GM12878 (cell line): ENCODE measurements around the gene SIPA1. TPM values are rescaled to one million over a fixed set of nuclear protein-coding genes. Genes with fewer than 3 reads are reported as not detected.

Experiments
- ATAC-seq: fragments of 200-7000 bp; cut with Tn5 transposase; 3 replicates; pipeline ENCODE4 v1.9.1; 2020; ENCODE audit warnings: mild to moderate bottlenecking, moderate library complexity
- BruUV-seq: library from RNA; stranded (reverse); fragments of 400-500 nt; replicated peaks from 2 replicates; lab custom pipeline; 2021; lab: Mats Ljungman, UMichigan
- CTCF ChIA-PET: fragments of 300-600 bp; sonication (Branson Sonifier 250); formaldehyde crosslinking; extraction: SDS; loops from one replicate; lab custom pipeline; 2021; ENCODE audit warnings: inconsistent platforms; lab: Yijun Ruan, JAX
- POLR2A ChIA-PET: fragments of 350-600 bp; formaldehyde crosslinking; extraction: SDS; loops from one replicate; lab custom pipeline; 2021; ENCODE audit warnings: inconsistent platforms; lab: Charles Lee
- RAD21 ChIA-PET: fragments of 300-600 bp; sonication (Branson Sonifier 250); formaldehyde crosslinking; loops from one replicate; lab custom pipeline; 2023; ENCODE audit warnings: antibody characterized with exemption; ENCODE audit not compliant: unreplicated experiment; lab: Charles Lee
- SMC1A ChIA-PET: fragments of 300-600 bp; sonication (Branson Sonifier 250); formaldehyde crosslinking; loops from one replicate; lab custom pipeline; 2023; ENCODE audit not compliant: unreplicated experiment, uncharacterized antibody; lab: Charles Lee
- DNase-seq: peaks from one replicate; pipeline ENCODE4 v3.0.0-alpha.2; 2011; ENCODE audit warnings: low read depth, low spot score
- FAIRE-seq: peaks from 3 replicates; lab custom pipeline; 2011; peaks lifted over from hg19 to GRCh38; lab: Jason Lieb, UNC
- H2AFZ ChIP-seq: 2 replicates; pipeline ENCODE4 v1.6.0; 2011; ENCODE audit warnings: low read depth, low read length, control low read depth; ENCODE audit not compliant: control insufficient read depth
- H3K27ac ChIP-seq: 2 replicates; pipeline ENCODE4 v1.5.1; 2011; ENCODE audit warnings: control low read depth; ENCODE audit not compliant: control insufficient read depth, insufficient read depth
- H3K27me3 ChIP-seq, 2 experiments: replicated peaks in 1 of 2; 2 replicates each; pipeline versions ENCODE4 v1.6.0 to v1.6.1; 2011; ENCODE audit warnings: low read length in 1 of 2; ENCODE audit not compliant: control insufficient read depth in 2 of 2, insufficient read depth in 2 of 2
- H3K36me3 ChIP-seq, 2 experiments: 2 replicates each; pipeline ENCODE4 v1.5.1; 2011; ENCODE audit warnings: low read length in 1 of 2; ENCODE audit not compliant: control insufficient read depth in 2 of 2, insufficient read depth in 2 of 2
- H3K4me1 ChIP-seq: 2 replicates; pipeline ENCODE4 v1.6.1; 2011; ENCODE audit warnings: mild to moderate bottlenecking, low read length, moderate library complexity, mixed read lengths; ENCODE audit not compliant: control insufficient read depth, insufficient read depth
- H3K4me2 ChIP-seq: 2 replicates; pipeline ENCODE4 v1.6.0; 2011; ENCODE audit warnings: control low read depth; ENCODE audit not compliant: control insufficient read depth, insufficient read depth
- H3K4me3 ChIP-seq: fragments of 200-600 bp; sonication (generic); 2 replicates; pipeline ENCODE4 v1.5.1; 2016
- H3K79me2 ChIP-seq: 2 replicates; pipeline ENCODE4 v1.6.0; 2011; ENCODE audit warnings: low read length; ENCODE audit not compliant: control insufficient read depth, insufficient read depth
- H3K9ac ChIP-seq: 2 replicates; pipeline ENCODE4 v1.8.0; 2011; ENCODE audit warnings: low read length, control low read depth, mixed read lengths; ENCODE audit not compliant: control insufficient read depth, insufficient read depth
- H3K9me3 ChIP-seq: replicated peaks from 3 replicates; pipeline ENCODE4 v1.5.1; 2011; ENCODE audit warnings: mild to moderate bottlenecking, low read length; ENCODE audit not compliant: control insufficient read depth, insufficient read depth
- H4K20me1 ChIP-seq: 2 replicates; pipeline ENCODE4 v1.6.0; 2011; ENCODE audit not compliant: control insufficient read depth, insufficient read depth
- CHD1 ChIP-seq: IDR thresholded peaks from 2 replicates; pipeline ENCODE4 v1.6.1; 2012; ENCODE audit warnings: low read depth, low read length, improper control_type of control experiment
- PBX3 ChIP-seq: IDR thresholded peaks from 2 replicates; pipeline ENCODE4 v1.6.1; 2011; ENCODE audit warnings: mild to moderate bottlenecking, low read depth, low read length, moderate library complexity; ENCODE audit not compliant: insufficient replicate concordance
- PKNOX1 ChIP-seq: fragments of 450-650 bp; IDR thresholded peaks from 2 replicates; pipeline ENCODE4 v1.6.1; 2016; ENCODE audit warnings: mild to moderate bottlenecking
- ZZZ3 ChIP-seq: IDR thresholded peaks from 2 replicates; pipeline ENCODE4 v1.6.1; 2011; ENCODE audit warnings: low read depth; ENCODE audit not compliant: control insufficient read depth, insufficient read length
- WGBS: methylation state at CpG from one replicate; pipeline ENCODE4 v1.1.6; 2016; ENCODE audit warnings: low lambda C conversion rate; ENCODE audit not compliant: insufficient replicate concordance, insufficient coverage; ENCODE audit errors: missing lambda C conversion rate; 5-methylcytosine and 5-hydroxymethylcytosine counted together
- in situ Hi-C: fragments of 300-500 bp; cut with MboI; formaldehyde crosslinking; loops from 9 replicates; pipeline ENCODE4 v1.14.3; 2018; ENCODE audit warnings: mixed read lengths
- intact Hi-C: fragments of 100-400 bp; cut with micrococcal nuclease; formaldehyde crosslinking; loops from one replicate; pipeline ENCODE4 v1.14.2; 2022; ENCODE audit not compliant: unreplicated experiment
- polyA plus RNA-seq, 11 experiments: library from polyadenylated mRNA; depleted of rRNA in 4 of 11; unstranded in 6 of 11; stranded (reverse) in 5 of 11; fragments of >200 nt; fragmentation: Nextera tagmentation in 4 of 11; fragmentation: Illumina TruSeq in 1 of 11; extraction: Ambion mirVana in 4 of 11; extraction: Trizol in 1 of 11; gene quantifications; 1 replicate in 1 of 11; 2 replicates in 10 of 11; pipeline versions ENCODE4 v1.2.1 to v1.2.3, GENCODE V29; 2011 to 2016; ENCODE audit warnings: inconsistent platforms in 2 of 11, missing spikeins in 2 of 11, low read depth in 1 of 11
- total RNA-seq, 4 experiments: library from RNA; depleted of rRNA in 3 of 4; stranded (reverse); fragments of >200 nt in 3 of 4; fragmentation: Illumina TruSeq in 1 of 4; extraction: Trizol in 1 of 4; gene quantifications; 2 replicates each; pipeline versions ENCODE4 v1.2.1 to v1.2.3, GENCODE V29; 2013 to 2021

SIPA1 gene
- total and polyA plus RNA-seq, 10 of the 15 experiments (the other 5 are each of a cell fraction or from before 2014, with no cell fraction given) = 1.0 to 139 (median 33.4) TPM

- ChIA-PET SMC1A (interaction anchor here (0.9 kb wide), 2 partner anchors 24 to 93 kb away, joined by 3 read pairs; no protein-coding TSS in a partner anchor), RAD21 (interaction anchor here (1.0 to 4.0 kb wide), 8 partner anchors 18 to 71 kb away, joined by 3 to 36 read pairs (median 5); partner anchors contain the start of genes FAM89B, RELA, SIPA1 and ZNRD2), POLR2A (interaction anchor here (0.6 to 5.0 kb wide), 9 partner anchors 9 to 277 kb away, joined by 3 to 34 read pairs (median 4); partner anchors contain the start of genes EHBP1L1 and RELA), CTCF (interaction anchor here (1.0 to 3.8 kb wide), 7 partner anchors 18 to 196 kb away, joined by 3 to 35 read pairs (median 10); no protein-coding TSS in a partner anchor)
- Histone ChIP-seq H3K4me3 (peak overlapping the region; percentile 99), H3K27ac (peak overlapping the region; percentile 37), H3K79me2 (peaks cover 60% of the 10 kb centered on the region), H3K36me3 (peaks cover 10 to 18% of the 10 kb centered on the region in 2 experiments; a peak in 3 of 4 replicates), H3K4me1 (peaks cover 23% of the 10 kb centered on the region), H3K27me3 (no peaks in the 10 kb centered on the region), H2AFZ (no peak overlapping the region), H4K20me1 (no peaks in the 10 kb centered on the region; the same call in 1 of the 2 replicates), H3K9ac (peak overlapping the region; percentile 85), H3K4me2 (peak overlapping the region; percentile 93), H3K9me3 (no peaks in the 10 kb centered on the region)
- ATAC-seq (no peak), DNase-seq (no peak), FAIRE-seq (no peak)
- in situ Hi-C loops (no loop called here), intact Hi-C loops (loop anchor here (5.0 kb wide), 1 partner anchor 735 kb away; the partner anchor contains the start of gene EHD1)
- no TSS peak for BruUV-seq
- 77% methylated on average over 12 of the region's 12 CpGs for WGBS
- TF ChIP-seq CHD1 (no peak), PKNOX1 (peak; percentile 74), PBX3 (peak; percentile 44), ZZZ3 (no peak)
These were observed 25.9 kb upstream of the SIPA1 start for GRCh38 chr11:65611758-65612603.
